OCI-LY3 (cell line): Measurements from ENCODE around the gene TMEM59L.

ENCODE experiments used
- CTCF ChIP-seq: fragments of 200-600, 300-600 bp; sonication (generic); IDR thresholded peaks from 2 replicates; pipeline ENCODE4 v1.5.1; 2014; ENCODE audit warnings: antibody characterized with exemption, low read length, low read depth
- EZH2phosphoT487 ChIP-seq: fragments of 200-600 bp; shearing (Covaris generic); IDR thresholded peaks from 2 replicates; pipeline ENCODE4 v1.6.1; 2018; ENCODE audit warnings: antibody characterized with exemption, mixed run types, low read depth

- TF ChIP-seq CTCF (no peak), EZH2phosphoT487 (no peak)
Observed at GRCh38 chr19:18593367-18594095, 19.1 kb upstream of the TMEM59L start.
